WTC11 (cell line): Measurements from ENCODE around the gene INPP5A.

Experiments used
- CREB1 ChIP-seq: sonication (generic); formaldehyde crosslinking; IDR thresholded peaks from 2 replicates; pipeline ENCODE4 v1.8.0; 2023; ENCODE audit warnings: mild to moderate bottlenecking, missing genetic modification reagents
- CTCF ChIP-seq: fragments of 200-600 bp; IDR thresholded peaks from 2 replicates; pipeline ENCODE4 v1.8.0; 2022; ENCODE audit warnings: antibody characterized with exemption
- HMGXB4 ChIP-seq: sonication (generic); formaldehyde crosslinking; IDR thresholded peaks from 2 replicates; pipeline ENCODE4 v1.8.1; 2023; ENCODE audit warnings: mild to moderate bottlenecking, moderate library complexity, missing genetic modification reagents
- MAX ChIP-seq: sonication (generic); formaldehyde crosslinking; IDR thresholded peaks from 2 replicates; pipeline ENCODE4 v1.8.0; 2022; ENCODE audit warnings: mild to moderate bottlenecking, missing genetic modification reagents
- SP1 ChIP-seq: sonication (generic); formaldehyde crosslinking; conservative IDR thresholded peaks from 2 replicates; pipeline ENCODE4 v1.8.1; 2022; ENCODE audit warnings: missing genetic modification reagents
- TCF7 ChIP-seq: sonication (generic); formaldehyde crosslinking; IDR thresholded peaks from 2 replicates; pipeline ENCODE4 v1.8.0; 2022; ENCODE audit warnings: mild to moderate bottlenecking, low read depth, missing genetic modification reagents, moderate library complexity
- ZNF232 ChIP-seq: sonication (generic); formaldehyde crosslinking; IDR thresholded peaks from 2 replicates; pipeline ENCODE4 v1.8.0; 2022; ENCODE audit warnings: mild to moderate bottlenecking, missing genetic modification reagents
- ZNF317 ChIP-seq: sonication (generic); formaldehyde crosslinking; IDR thresholded peaks from 2 replicates; pipeline ENCODE4 v1.8.1; 2023; ENCODE audit warnings: low read depth, mild to moderate bottlenecking, moderate library complexity, missing genetic modification reagents, borderline replicate concordance
- TF ChIP-seq, protein P1 (sequence below): sonication (generic); formaldehyde crosslinking; IDR thresholded peaks from 2 replicates; pipeline ENCODE4 v1.8.1; 2023; ENCODE audit warnings: mild to moderate bottlenecking, missing genetic modification reagents, moderate library complexity
- TF ChIP-seq, protein P2 (sequence below): sonication (generic); formaldehyde crosslinking; IDR thresholded peaks from 2 replicates; pipeline ENCODE4 v1.8.0; 2023; ENCODE audit warnings: missing genetic modification reagents, mild to moderate bottlenecking, borderline replicate concordance
- TF ChIP-seq, protein P3 (sequence below): sonication (generic); formaldehyde crosslinking; IDR thresholded peaks from 2 replicates; pipeline ENCODE4 v1.8.1; 2022; ENCODE audit warnings: low read depth, mild to moderate bottlenecking, moderate library complexity, missing genetic modification reagents, borderline replicate concordance

DNA sequence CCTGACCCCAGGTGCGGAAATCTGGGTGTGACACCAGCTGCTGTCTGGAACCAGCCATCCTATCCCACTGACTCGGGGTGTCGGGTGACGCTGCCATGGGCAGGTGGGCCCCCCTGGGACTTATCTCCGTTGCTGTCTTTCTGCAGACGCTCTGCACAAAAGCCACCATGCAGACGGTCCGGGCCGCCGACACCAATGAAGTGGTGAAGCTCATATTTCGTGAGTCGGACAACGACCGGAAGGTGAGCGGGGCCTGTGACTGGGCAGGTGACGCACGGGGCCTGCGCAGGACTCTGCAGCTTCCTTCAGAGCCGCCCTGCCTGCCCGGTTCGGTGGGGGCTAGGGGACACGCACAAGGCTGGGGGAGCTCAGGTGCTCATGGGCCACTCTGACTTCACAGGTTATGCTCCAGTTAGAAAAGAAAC, 211.8 kb downstream of the INPP5A start:
- TF ChIP-seq CTCF (no peak), ZNF317 (CRISPR knock-in tag) (no peak), CREB1 (CRISPR knock-in tag) (no peak), TCF7 (CRISPR knock-in tag) (no peak), ZNF232 (no peak), MAX (CRISPR knock-in tag) (no peak), SP1 (CRISPR knock-in tag) (no peak), HMGXB4 (CRISPR knock-in tag) (no peak)
- TF ChIP-seq, protein P1, sequence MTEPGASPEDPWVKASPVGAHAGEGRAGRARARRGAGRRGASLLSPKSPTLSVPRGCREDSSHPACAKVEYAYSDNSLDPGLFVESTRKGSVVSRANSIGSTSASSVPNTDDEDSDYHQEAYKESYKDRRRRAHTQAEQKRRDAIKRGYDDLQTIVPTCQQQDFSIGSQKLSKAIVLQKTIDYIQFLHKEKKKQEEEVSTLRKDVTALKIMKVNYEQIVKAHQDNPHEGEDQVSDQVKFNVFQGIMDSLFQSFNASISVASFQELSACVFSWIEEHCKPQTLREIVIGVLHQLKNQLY (CRISPR knock-in tag) = no peak
- TF ChIP-seq, protein P2, sequence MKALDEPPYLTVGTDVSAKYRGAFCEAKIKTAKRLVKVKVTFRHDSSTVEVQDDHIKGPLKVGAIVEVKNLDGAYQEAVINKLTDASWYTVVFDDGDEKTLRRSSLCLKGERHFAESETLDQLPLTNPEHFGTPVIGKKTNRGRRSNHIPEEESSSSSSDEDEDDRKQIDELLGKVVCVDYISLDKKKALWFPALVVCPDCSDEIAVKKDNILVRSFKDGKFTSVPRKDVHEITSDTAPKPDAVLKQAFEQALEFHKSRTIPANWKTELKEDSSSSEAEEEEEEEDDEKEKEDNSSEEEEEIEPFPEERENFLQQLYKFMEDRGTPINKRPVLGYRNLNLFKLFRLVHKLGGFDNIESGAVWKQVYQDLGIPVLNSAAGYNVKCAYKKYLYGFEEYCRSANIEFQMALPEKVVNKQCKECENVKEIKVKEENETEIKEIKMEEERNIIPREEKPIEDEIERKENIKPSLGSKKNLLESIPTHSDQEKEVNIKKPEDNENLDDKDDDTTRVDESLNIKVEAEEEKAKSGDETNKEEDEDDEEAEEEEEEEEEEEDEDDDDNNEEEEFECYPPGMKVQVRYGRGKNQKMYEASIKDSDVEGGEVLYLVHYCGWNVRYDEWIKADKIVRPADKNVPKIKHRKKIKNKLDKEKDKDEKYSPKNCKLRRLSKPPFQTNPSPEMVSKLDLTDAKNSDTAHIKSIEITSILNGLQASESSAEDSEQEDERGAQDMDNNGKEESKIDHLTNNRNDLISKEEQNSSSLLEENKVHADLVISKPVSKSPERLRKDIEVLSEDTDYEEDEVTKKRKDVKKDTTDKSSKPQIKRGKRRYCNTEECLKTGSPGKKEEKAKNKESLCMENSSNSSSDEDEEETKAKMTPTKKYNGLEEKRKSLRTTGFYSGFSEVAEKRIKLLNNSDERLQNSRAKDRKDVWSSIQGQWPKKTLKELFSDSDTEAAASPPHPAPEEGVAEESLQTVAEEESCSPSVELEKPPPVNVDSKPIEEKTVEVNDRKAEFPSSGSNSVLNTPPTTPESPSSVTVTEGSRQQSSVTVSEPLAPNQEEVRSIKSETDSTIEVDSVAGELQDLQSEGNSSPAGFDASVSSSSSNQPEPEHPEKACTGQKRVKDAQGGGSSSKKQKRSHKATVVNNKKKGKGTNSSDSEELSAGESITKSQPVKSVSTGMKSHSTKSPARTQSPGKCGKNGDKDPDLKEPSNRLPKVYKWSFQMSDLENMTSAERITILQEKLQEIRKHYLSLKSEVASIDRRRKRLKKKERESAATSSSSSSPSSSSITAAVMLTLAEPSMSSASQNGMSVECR (CRISPR knock-in tag) = no peak
- TF ChIP-seq, protein P3, sequence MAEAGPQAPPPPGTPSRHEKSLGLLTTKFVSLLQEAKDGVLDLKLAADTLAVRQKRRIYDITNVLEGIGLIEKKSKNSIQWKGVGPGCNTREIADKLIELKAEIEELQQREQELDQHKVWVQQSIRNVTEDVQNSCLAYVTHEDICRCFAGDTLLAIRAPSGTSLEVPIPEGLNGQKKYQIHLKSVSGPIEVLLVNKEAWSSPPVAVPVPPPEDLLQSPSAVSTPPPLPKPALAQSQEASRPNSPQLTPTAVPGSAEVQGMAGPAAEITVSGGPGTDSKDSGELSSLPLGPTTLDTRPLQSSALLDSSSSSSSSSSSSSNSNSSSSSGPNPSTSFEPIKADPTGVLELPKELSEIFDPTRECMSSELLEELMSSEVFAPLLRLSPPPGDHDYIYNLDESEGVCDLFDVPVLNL = no peak
